Endothelial cell of umbilical vein (primary cell): ENCODE measurements around the gene GP9.

Source experiments
- CTCF ChIP-seq, 2 donors: IDR thresholded peaks; 1 replicate in 1 of 2; 2 replicates in 1 of 2; pipeline ENCODE4 v1.5.1; 2011; ENCODE audit warnings: low read length in 2 of 2, mild to moderate bottlenecking in 2 of 2, moderate library complexity in 2 of 2, control low read depth in 1 of 2, inconsistent platforms in 1 of 2, low read depth in 1 of 2; ENCODE audit not compliant: insufficient read depth in 1 of 2; ENCODE audit errors: extremely low read depth in 1 of 2
- EZH2 ChIP-seq: IDR thresholded peaks from 2 replicates; pipeline ENCODE4 v1.6.1; 2012; ENCODE audit warnings: borderline replicate concordance, low read depth, mild to moderate bottlenecking, moderate library complexity, low read length, inconsistent platforms; ENCODE audit not compliant: severe bottlenecking
- FOS ChIP-seq: IDR thresholded peaks from 2 replicates; pipeline ENCODE4 v1.6.1; 2011; ENCODE audit warnings: mild to moderate bottlenecking, low read length, moderate library complexity, borderline replicate concordance; ENCODE audit not compliant: insufficient read depth
- JUN ChIP-seq: IDR thresholded peaks from 2 replicates; pipeline ENCODE4 v1.6.1; 2011; ENCODE audit warnings: borderline replicate concordance, low read depth; ENCODE audit not compliant: insufficient read length, insufficient read depth
- MYC ChIP-seq: IDR thresholded peaks from one replicate; pipeline ENCODE4 v1.6.1; 2011; ENCODE audit warnings: mild to moderate bottlenecking, low read depth, low read length
- POLR2A ChIP-seq: IDR thresholded peaks from 2 replicates; pipeline ENCODE4 v1.6.1; 2012; ENCODE audit warnings: low read depth, mild to moderate bottlenecking, control low read depth, low read length
- POLR2AphosphoS5 ChIP-seq: IDR thresholded peaks from 2 replicates; pipeline ENCODE4 v1.6.1; 2012; ENCODE audit warnings: low read depth, mild to moderate bottlenecking, control low read depth, low read length, moderate library complexity; ENCODE audit not compliant: insufficient read depth

GRCh38 chr3:129036222-129037092 is 24.1 kb upstream of the GP9 start:
- TF ChIP-seq POLR2A (no peak), FOS (no peak), EZH2 (no peak), CTCF (IDR thresholded peaks at IDR 0.05; ENCODE audit: extremely low read depth in 1 of 2, insufficient read depth in 1 of 2, low read depth in 1 of 2, low read length in 2 of 2) (no peak), POLR2AphosphoS5 (no peak), MYC (no peak), JUN (no peak)
